C4-2B (cell line): ENCODE measurements around the gene KDM1B.
"Not testable (repeated sequence)": the region's sequence is repeated elsewhere in the genome, so short reads cannot be mapped to it uniquely, and the experiment has no call there.

Source experiments
- H3K27ac ChIP-seq: fragments of 450-650 bp; 2 replicates; pipeline ENCODE4 v1.5.1; 2017
- ZFX ChIP-seq: fragments of 450-650 bp; IDR thresholded peaks from 2 replicates; pipeline ENCODE4 v1.6.1; 2017
- TF ChIP-seq, protein P1 (sequence below): fragments of 450-650 bp; conservative IDR thresholded peaks from 2 replicates; pipeline ENCODE4 v1.5.1; 2017; ENCODE audit warnings: mild to moderate bottlenecking

The KDM1B gene

DNA sequence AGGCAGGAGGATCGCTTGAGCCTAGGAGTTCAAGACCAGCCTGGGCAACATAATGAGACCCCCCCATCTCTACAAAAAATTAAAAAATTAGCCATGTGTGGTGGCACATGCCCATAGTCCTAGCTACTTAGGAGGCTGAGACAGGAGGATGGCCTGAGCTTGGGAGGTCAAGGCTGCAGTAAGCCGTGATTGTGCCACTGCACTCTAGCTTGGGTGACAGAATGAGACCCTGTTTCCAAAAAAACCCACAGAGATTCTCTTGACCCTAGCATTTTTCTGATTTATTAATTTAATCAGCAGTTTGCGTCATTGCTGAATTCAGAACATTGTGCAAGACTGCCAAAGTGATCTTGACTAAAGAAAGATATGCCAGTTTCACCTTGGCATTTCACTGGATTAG lies 36.8 kb downstream of the KDM1B start:
- no peak for TF ChIP-seq ZFX
- TF ChIP-seq, protein P1, sequence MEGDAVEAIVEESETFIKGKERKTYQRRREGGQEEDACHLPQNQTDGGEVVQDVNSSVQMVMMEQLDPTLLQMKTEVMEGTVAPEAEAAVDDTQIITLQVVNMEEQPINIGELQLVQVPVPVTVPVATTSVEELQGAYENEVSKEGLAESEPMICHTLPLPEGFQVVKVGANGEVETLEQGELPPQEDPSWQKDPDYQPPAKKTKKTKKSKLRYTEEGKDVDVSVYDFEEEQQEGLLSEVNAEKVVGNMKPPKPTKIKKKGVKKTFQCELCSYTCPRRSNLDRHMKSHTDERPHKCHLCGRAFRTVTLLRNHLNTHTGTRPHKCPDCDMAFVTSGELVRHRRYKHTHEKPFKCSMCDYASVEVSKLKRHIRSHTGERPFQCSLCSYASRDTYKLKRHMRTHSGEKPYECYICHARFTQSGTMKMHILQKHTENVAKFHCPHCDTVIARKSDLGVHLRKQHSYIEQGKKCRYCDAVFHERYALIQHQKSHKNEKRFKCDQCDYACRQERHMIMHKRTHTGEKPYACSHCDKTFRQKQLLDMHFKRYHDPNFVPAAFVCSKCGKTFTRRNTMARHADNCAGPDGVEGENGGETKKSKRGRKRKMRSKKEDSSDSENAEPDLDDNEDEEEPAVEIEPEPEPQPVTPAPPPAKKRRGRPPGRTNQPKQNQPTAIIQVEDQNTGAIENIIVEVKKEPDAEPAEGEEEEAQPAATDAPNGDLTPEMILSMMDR: no peak
- no peak overlapping the region for H3K27ac ChIP-seq

DNA sequence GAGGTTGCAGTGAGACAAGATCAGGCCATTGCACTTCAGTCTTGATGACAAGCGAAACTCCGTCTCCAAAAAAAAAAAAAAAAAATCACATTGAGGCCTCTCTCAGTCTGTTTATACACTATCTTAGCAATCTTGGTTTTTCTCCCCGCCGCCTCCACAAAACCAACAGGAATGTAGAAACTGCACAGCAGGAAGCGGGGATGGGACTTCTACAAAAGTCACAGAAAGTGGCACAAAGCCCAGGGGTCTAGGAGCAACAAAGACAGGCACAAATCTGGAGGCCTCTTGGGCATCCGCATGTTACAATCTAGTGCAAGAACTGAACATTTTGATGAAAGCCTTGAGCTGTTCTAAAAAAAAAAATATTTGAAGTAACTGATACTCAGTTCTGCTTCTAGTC lies 48.6 kb downstream of the KDM1B start:
- TF ChIP-seq, protein P1: no peak
- no peak for TF ChIP-seq ZFX
- no peak overlapping the region for H3K27ac ChIP-seq

DNA sequence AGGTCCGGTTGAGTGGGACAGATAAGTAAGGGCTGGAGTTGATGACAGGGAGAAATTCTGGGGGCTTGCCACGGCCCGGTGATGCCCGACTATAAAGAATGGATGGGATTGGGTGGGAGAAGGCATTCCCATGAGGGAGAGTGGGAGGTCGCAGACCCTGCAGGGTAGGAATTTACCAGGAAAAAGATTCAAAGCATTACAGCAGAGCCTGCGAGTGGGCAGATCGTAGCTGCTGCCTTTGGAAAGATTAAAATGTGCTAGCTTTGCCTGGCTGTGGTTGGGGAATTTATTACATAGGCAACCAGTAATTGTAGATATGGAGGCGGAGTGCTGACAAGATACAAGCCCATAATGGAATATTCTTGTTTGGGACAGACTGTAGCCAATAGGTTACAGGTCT lies 49.5 kb downstream of the KDM1B start:
- TF ChIP-seq, protein P1: no peak
- no peak for TF ChIP-seq ZFX
- H3K27ac ChIP-seq: no peak overlapping the region

DNA sequence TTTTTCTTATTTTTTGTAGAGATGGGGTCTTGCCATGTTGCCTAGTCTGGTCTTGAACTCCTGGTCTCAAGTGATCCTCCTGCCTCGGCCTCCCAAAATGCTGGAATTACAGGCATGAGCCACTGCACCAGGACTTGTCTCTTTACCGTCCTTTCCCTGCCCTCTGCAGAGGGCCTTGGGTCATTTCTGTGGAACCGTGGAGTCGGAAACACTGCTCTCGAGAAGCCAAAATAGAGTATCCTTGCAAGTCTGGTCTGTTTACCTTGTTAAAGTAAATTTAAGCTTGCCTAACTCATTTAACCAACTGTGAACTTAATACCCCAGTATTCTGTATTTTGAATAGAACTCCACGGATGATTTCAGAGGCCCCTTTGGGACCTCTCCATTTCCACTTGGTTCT lies 51.4 kb downstream of the KDM1B start:
- TF ChIP-seq ZFX: no peak
- TF ChIP-seq, protein P1: no peak
- H3K27ac ChIP-seq: no peak overlapping the region

DNA sequence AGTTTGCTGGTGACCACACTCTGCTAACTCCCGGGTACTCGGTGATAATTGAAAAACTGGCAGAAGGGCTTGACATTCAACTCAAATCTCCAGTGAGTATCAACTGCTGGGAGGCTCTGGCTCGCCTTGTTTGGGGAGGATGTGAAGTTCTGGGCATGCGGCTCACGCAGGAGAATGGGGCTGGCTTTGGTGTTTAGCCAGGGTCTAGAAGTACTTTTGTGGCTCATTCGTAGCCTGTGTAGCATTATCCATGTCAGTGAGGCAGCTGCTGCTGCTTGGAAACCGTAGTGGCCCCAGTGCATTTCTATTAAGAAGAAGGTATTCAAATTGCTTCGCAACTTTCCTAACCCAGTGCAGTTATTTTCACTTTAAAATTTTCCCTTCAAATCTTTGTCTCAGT lies 52.2 kb downstream of the KDM1B start:
- no peak for TF ChIP-seq ZFX
- TF ChIP-seq, protein P1: no peak
- H3K27ac ChIP-seq: no peak overlapping the region

DNA sequence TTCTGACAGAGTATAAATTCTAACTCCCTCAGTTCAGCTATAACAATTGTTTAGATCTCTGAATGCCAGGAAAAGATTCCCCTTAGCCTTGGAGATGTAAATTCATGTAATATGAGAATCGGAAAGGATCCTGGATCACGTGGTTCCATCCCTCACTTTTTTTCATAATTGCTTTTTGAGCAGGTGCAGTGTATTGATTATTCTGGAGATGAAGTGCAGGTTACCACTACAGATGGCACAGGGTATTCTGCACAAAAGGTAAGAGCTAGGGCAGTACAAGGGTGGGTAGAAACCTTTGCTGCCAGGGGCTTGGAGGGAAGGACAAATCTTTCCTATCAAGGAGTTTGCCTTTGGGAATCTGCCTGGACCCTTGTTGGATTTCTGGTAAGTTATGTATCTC lies 52.7 kb downstream of the KDM1B start:
- TF ChIP-seq, protein P1: no peak
- TF ChIP-seq ZFX: no peak

DNA sequence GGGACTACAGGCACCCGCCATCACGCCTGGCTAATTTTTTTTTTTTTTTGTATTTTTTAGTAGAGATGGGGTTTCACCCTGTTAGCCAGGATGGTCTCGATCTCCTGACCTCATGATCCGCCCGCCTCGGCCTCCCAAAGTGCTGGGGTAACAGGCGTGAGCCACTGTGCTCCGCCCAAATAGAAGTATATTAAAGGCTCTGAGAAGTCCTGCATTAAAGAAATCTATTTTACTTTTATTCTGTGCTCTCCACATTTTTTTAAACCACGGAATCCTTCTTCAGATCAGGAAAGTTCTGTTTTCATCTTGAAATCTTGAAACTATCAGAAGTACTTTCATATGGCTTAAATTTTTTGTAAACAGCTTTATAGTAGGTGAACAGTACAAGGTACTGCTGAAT lies 53.6 kb downstream of the KDM1B start:
- H3K27ac ChIP-seq: not testable (repeated sequence)

More for the DNA sequence above, 52.7 kb downstream of the KDM1B start:
- no peak overlapping the region for H3K27ac ChIP-seq

DNA sequence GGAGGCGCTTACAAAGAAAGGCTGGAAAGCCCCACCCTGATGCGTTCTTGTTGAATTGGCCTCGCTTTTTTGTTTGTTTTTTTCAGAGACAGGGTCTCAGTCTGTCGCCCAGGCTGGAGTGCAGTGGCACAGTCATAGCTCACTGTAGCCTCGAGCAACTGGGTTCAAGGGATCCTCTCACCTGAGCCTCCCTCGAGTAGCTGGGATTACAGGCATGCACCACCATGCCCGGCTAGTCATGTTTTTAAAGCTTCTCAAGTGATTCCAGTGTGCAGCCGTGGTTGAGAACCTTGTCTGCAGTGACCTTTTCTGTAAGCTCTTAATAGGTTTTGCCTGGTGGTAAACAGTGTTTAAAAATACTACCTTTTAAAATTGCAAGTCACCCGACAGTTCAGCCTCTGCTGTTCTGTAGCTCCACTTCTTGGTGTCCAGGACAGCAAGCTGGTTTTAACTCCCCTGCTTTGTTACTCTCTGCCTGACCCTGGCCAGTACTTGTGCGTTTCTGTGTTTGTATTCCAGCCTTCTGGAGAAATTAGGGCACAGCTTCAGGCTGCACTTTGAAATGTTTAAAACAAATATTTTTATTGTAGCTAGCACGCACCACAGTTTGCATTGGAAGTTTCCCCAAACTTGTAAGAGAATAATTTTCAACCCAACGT lies 54.4 kb downstream of the KDM1B start:
- H3K27ac ChIP-seq: 0 out of 2 replicates have a peak overlapping the region, but pooled peaks have one; percentile 8
- TF ChIP-seq, protein P1: no peak
- TF ChIP-seq ZFX: no peak
